Fibroblast of the aortic adventitia (primary cell): ENCODE data around the gene ZNF775. TPM values are rescaled to one million over a fixed set of nuclear protein-coding genes. Genes with fewer than 3 reads are reported as not detected.

Experiments used
- DNase-seq: peaks from one replicate; pipeline ENCODE4 v3.0.0-alpha.2; 2010; ENCODE audit warnings: low read depth
- H3K4me3 ChIP-seq: 2 replicates; pipeline ENCODE4 v1.5.1; 2011; ENCODE audit warnings: low read depth, mild to moderate bottlenecking, control low read depth, low read length, moderate library complexity
- CTCF ChIP-seq: IDR thresholded peaks from 2 replicates; pipeline ENCODE4 v1.5.1; 2011; ENCODE audit warnings: mild to moderate bottlenecking, low read length, control low read depth, inconsistent platforms; ENCODE audit not compliant: insufficient read depth
- total RNA-seq: library from RNA; depleted of rRNA; stranded (reverse); fragments of >200 nt; gene quantifications from 2 replicates; pipeline ENCODE4 v1.2.3, GENCODE V29; 2012; ENCODE audit warnings: low replicate concordance

ZNF775 gene
- total RNA-seq, 1 donor = 2.8 TPM

- H3K4me3 ChIP-seq = no peak overlapping the region
- TF ChIP-seq CTCF = no peak
- DNase-seq = no peak
These were observed 55.9 kb downstream of the ZNF775 start for GRCh38 chr7:150435047-150435389.

- no peak for DNase-seq
- TF ChIP-seq CTCF = no peak
- H3K4me3 ChIP-seq = no peak overlapping the region
These were observed 56.4 kb downstream of the ZNF775 start for GRCh38 chr7:150435390-150436073.

- no peak overlapping the region for H3K4me3 ChIP-seq
- DNase-seq = peak; percentile 8
- TF ChIP-seq CTCF = no peak
These were observed 60.8 kb downstream of the ZNF775 start for GRCh38 chr7:150439967-150440366.

- DNase-seq = no peak
- no peak for TF ChIP-seq CTCF
- H3K4me3 ChIP-seq = no peak overlapping the region
These were observed 62.4 kb downstream of the ZNF775 start for GRCh38 chr7:150441524-150441923.

- DNase-seq = no peak
- H3K4me3 ChIP-seq = no peak overlapping the region
- TF ChIP-seq CTCF = no peak
These were observed 63.7 kb downstream of the ZNF775 start for GRCh38 chr7:150442811-150443210.

- TF ChIP-seq CTCF = no peak
- DNase-seq = no peak
- no peak overlapping the region for H3K4me3 ChIP-seq
These were observed 64.8 kb downstream of the ZNF775 start for GRCh38 chr7:150443793-150444540.
